HepG2 (cell line): ENCODE data around the gene CEP128. TPM values are rescaled to one million over a fixed set of nuclear protein-coding genes. Genes with fewer than 3 reads are reported as not detected.

Source experiments
- ATAC-seq: fragments of 200-7000 bp; cut with Tn5 transposase; 3 replicates; pipeline ENCODE4 v1.9.1; 2020; ENCODE audit warnings: mild to moderate bottlenecking, moderate library complexity
- BruUV-seq: library from RNA; stranded (reverse); fragments of 400-500 nt; replicated peaks from 2 replicates; lab custom pipeline; 2021; lab: Mats Ljungman, UMichigan
- CTCF ChIA-PET: fragments of 300-600 bp; formaldehyde crosslinking; extraction: SDS; loops from one replicate; lab custom pipeline; 2021; ENCODE audit warnings: low total read pairs, inconsistent platforms, low intra/inter-chr PET ratio; lab: Yijun Ruan, JAX
- POLR2A ChIA-PET: fragments of 350-600 bp; sonication (Branson Sonifier 250); formaldehyde crosslinking; loops from one replicate; lab custom pipeline; 2020; ENCODE audit warnings: antibody characterized with exemption, inconsistent platforms; lab: Yijun Ruan, JAX
- DNase-seq: peaks from one replicate; pipeline ENCODE4 v3.0.0-alpha.2; 2015; ENCODE audit warnings: low spot score
- FAIRE-seq: peaks from 3 replicates; lab custom pipeline; 2011; peaks lifted over from hg19 to GRCh38; lab: Jason Lieb, UNC
- H2AFZ ChIP-seq: one replicate; pipeline ENCODE4 v1.6.1; 2011; ENCODE audit warnings: low read length, inconsistent platforms
- H3K27ac ChIP-seq: fragments of 300-600 bp; 3 replicates; pipeline ENCODE4 v1.8.0; 2011; ENCODE audit warnings: mixed run types, mild to moderate bottlenecking, mixed read lengths, low read length, inconsistent platforms; ENCODE audit not compliant: insufficient read depth; ENCODE audit errors: extremely low read length
- H3K27me3 ChIP-seq, 2 experiments: fragments of 200-600 bp in 1 of 2; 2 replicates in 1 of 2; 3 replicates in 1 of 2; pipeline versions ENCODE4 v1.6.0 to v1.8.0; 2011; ENCODE audit warnings: low read length in 2 of 2, mild to moderate bottlenecking in 2 of 2, moderate library complexity in 2 of 2, inconsistent platforms in 1 of 2; ENCODE audit not compliant: insufficient read depth in 2 of 2, control insufficient read depth in 1 of 2
- H3K36me3 ChIP-seq, 2 experiments: fragments of 200-600 bp in 1 of 2; replicated peaks in 1 of 2; 2 replicates in 1 of 2; 3 replicates in 1 of 2; pipeline versions ENCODE4 v1.5.1 to v1.8.0; 2011; ENCODE audit warnings: low read length in 2 of 2, inconsistent platforms in 1 of 2; ENCODE audit not compliant: insufficient read depth in 2 of 2, control insufficient read depth in 1 of 2
- H3K4me1 ChIP-seq: 2 replicates; pipeline ENCODE4 v1.5.1; 2012; ENCODE audit warnings: low read length, inconsistent platforms; ENCODE audit not compliant: insufficient read depth
- H3K4me2 ChIP-seq: 2 replicates; pipeline ENCODE4 v1.6.0; 2011; ENCODE audit warnings: low read depth, low read length, inconsistent platforms
- H3K4me3 ChIP-seq, 3 experiments: fragments of 200-600 bp in 1 of 3; sonication (generic), shearing (Covaris generic) in 1 of 3; replicated peaks in 1 of 3; 2 replicates each; pipeline ENCODE4 v1.5.1; 2011 to 2016; ENCODE audit warnings: low read length in 3 of 3, inconsistent platforms in 2 of 3, low read depth in 2 of 3, mild to moderate bottlenecking in 2 of 3, control low read depth in 1 of 3, mixed read lengths in 1 of 3; ENCODE audit not compliant: insufficient read depth in 1 of 3
- H3K79me2 ChIP-seq: one replicate; pipeline ENCODE4 v1.6.1; 2011; ENCODE audit warnings: low read length, inconsistent platforms; ENCODE audit not compliant: insufficient read depth
- H3K9ac ChIP-seq: 2 replicates; pipeline ENCODE4 v1.6.0; 2011; ENCODE audit warnings: mild to moderate bottlenecking, low read depth, low read length, inconsistent platforms; ENCODE audit not compliant: insufficient read depth
- H3K9me3 ChIP-seq: 2 replicates; pipeline ENCODE4 v1.5.1; 2012; ENCODE audit warnings: mild to moderate bottlenecking, low read length
- H4K20me1 ChIP-seq: 2 replicates; pipeline ENCODE4 v1.6.0; 2011; ENCODE audit warnings: inconsistent platforms, mild to moderate bottlenecking, low read length, moderate library complexity; ENCODE audit not compliant: insufficient read depth
- CENPX ChIP-seq: sonication (generic); formaldehyde crosslinking; IDR thresholded peaks from 2 replicates; pipeline ENCODE4 v1.9.0; 2021; ENCODE audit warnings: mild to moderate bottlenecking, missing genetic modification reagents, moderate library complexity
- ELF3 ChIP-seq: IDR thresholded peaks from 2 replicates; pipeline ENCODE4 v1.6.1; 2016; ENCODE audit warnings: missing genetic modification reagents, missing compliant biosample characterization
- GABPA ChIP-seq, 2 experiments: IDR thresholded peaks; 2 replicates each; pipeline ENCODE4 v1.6.1; 2011 to 2016; ENCODE audit warnings: low read depth in 2 of 2, low read length in 1 of 2, missing biosample characterization in 1 of 2, missing genetic modification characterization in 1 of 2
- KAT8 ChIP-seq: IDR thresholded peaks from 2 replicates; pipeline ENCODE4 v1.6.1; 2016; ENCODE audit warnings: missing genetic modification reagents, missing compliant biosample characterization
- KMT2B ChIP-seq: IDR thresholded peaks from 2 replicates; pipeline ENCODE4 v1.6.1; 2016; ENCODE audit warnings: missing genetic modification reagents, missing compliant biosample characterization
- PHF5A ChIP-seq: IDR thresholded peaks from one replicate; pipeline ENCODE4 v1.6.1; 2018; ENCODE audit warnings: low read depth, missing genetic modification reagents; ENCODE audit not compliant: unreplicated experiment
- PHF8 ChIP-seq: sonication (generic); formaldehyde crosslinking; IDR thresholded peaks from 2 replicates; pipeline ENCODE4 v1.5.0; 2020; ENCODE audit warnings: missing genetic modification reagents
- POLR2AphosphoS5 ChIP-seq: IDR thresholded peaks from 2 replicates; pipeline ENCODE4 v1.6.1; 2012; ENCODE audit warnings: low read depth, low read length
- ZNF253 ChIP-seq: sonication (generic); formaldehyde crosslinking; IDR thresholded peaks from 2 replicates; pipeline ENCODE4 v1.8.0; 2022; ENCODE audit warnings: mild to moderate bottlenecking, missing genetic modification reagents, borderline replicate concordance
- ZNF274 ChIP-seq: sonication (generic); formaldehyde crosslinking; IDR thresholded peaks from 2 replicates; pipeline ENCODE4 v1.5.1; 2020; ENCODE audit warnings: mild to moderate bottlenecking, missing genetic modification reagents
- ZNF276 ChIP-seq: sonication (generic); formaldehyde crosslinking; IDR thresholded peaks from 2 replicates; pipeline ENCODE4 v1.4.0; 2020; ENCODE audit warnings: mild to moderate bottlenecking, low read depth, missing genetic modification reagents
- ZNF549 ChIP-seq: sonication (generic); formaldehyde crosslinking; IDR thresholded peaks from 2 replicates; pipeline ENCODE4 v1.5.0; 2020; ENCODE audit warnings: missing genetic modification reagents
- ZNF687 ChIP-seq: sonication (generic); formaldehyde crosslinking; IDR thresholded peaks from 2 replicates; pipeline ENCODE4 v1.5.1; 2020; ENCODE audit warnings: mild to moderate bottlenecking, missing genetic modification reagents, moderate library complexity
- WGBS: methylation state at CpG from one replicate; pipeline ENCODE4 v1.1.6; 2017; ENCODE audit warnings: low lambda C conversion rate; 5-methylcytosine and 5-hydroxymethylcytosine counted together
- in situ Hi-C: cut with HindIII; loops from 2 replicates; pipeline ENCODE4 v1.10.0; 2017; ENCODE audit warnings: low pct_unique_long_range_greater_than_20kb; ENCODE audit not compliant: extremely low pct_ligation_motif_present
- intact Hi-C: fragments of 100-400 bp; cut with micrococcal nuclease; formaldehyde crosslinking; loops from one replicate; pipeline ENCODE4 v1.10.0; 2022; ENCODE audit not compliant: unreplicated experiment
- polyA plus RNA-seq, 8 experiments: library from polyadenylated mRNA; depleted of rRNA in 3 of 8; stranded (reverse) in 7 of 8; unstranded in 1 of 8; fragments of >200 nt; fragmentation: Illumina TruSeq in 4 of 8; extraction: Trizol in 4 of 8; gene quantifications; 2 replicates each; pipeline versions ENCODE4 v1.2.1 to v1.2.3, GENCODE V29; 2011 to 2016; ENCODE audit warnings: low read depth in 4 of 8, missing spikeins in 1 of 8, mixed read lengths in 1 of 8; ENCODE audit not compliant: insufficient read depth in 1 of 8
- total RNA-seq, 5 experiments: library from RNA; depleted of rRNA; stranded (reverse); fragments of >200 nt; fragmentation: Illumina TruSeq; extraction: Trizol; gene quantifications; 2 replicates each; pipeline ENCODE4 v1.2.3, GENCODE V29; 2016; ENCODE audit warnings: low read depth in 1 of 5

Gene CEP128
- total and polyA plus RNA-seq, 2 of the 13 experiments (the other 11 are each of a cell fraction or from before 2014, with no cell fraction given): 1.3 to 7.5 TPM

- TF ChIP-seq KMT2B (CRISPR knock-in tag): no peak
- TF ChIP-seq, all 625 proteins: peak for 0
Observed at GRCh38 chr14:80575763-80576162, 365.8 kb downstream of the CEP128 start (continued).

GRCh38 chr14:80572666-80573065 lies 368.9 kb downstream of the CEP128 start:
- Histone ChIP-seq H3K36me3 (no peaks in the 10 kb centered on the region), H4K20me1 (no peaks in the 10 kb centered on the region), H3K9me3 (no peaks in the 10 kb centered on the region), H3K9ac (no peak overlapping the region), H3K4me1 (peaks cover 15% of the 10 kb centered on the region), H3K79me2 (no peaks in the 10 kb centered on the region), H3K4me2 (no peak overlapping the region), H2AFZ (no peak overlapping the region), H3K27ac (no peak overlapping the region), H3K4me3 (no peak overlapping the region), H3K27me3 (no peaks in the 10 kb centered on the region)
- DNase-seq (no peak), ATAC-seq (no peak), FAIRE-seq (no peak)
- intact Hi-C loops: no loop called here
- BruUV-seq: no TSS peak
- ChIA-PET POLR2A (no interaction called here), CTCF (no interaction called here)
- in situ Hi-C loops: no loop called here
- 94% methylated on average over 6 of the region's 6 CpGs for WGBS
- no peak for TF ChIP-seq ZNF687 (CRISPR knock-in tag)
- TF ChIP-seq PHF5A: no peak
- no peak for TF ChIP-seq PHF8 (CRISPR knock-in tag)
- no peak for TF ChIP-seq POLR2AphosphoS5
- no peak for TF ChIP-seq ELF3 (CRISPR knock-in tag)
- no peak for TF ChIP-seq GABPA (IDR thresholded peaks at IDR 0.05; ENCODE audit: low read depth, low read length)
- TF ChIP-seq GABPA (CRISPR knock-in tag; IDR thresholded peaks at IDR 0.05; ENCODE audit: low read depth): no peak
- TF ChIP-seq ZNF549: no peak
- no peak for TF ChIP-seq CENPX (CRISPR knock-in tag)
- no peak for TF ChIP-seq ZNF274
- TF ChIP-seq ZNF253 (CRISPR knock-in tag): no peak
- no peak for TF ChIP-seq KAT8 (CRISPR knock-in tag)
- no peak for TF ChIP-seq ZNF276
